ENCODE data around the gene EFCAB8. TPM values are rescaled to one million over a fixed set of nuclear protein-coding genes. Genes with fewer than 3 reads are reported as not detected.

EFCAB8 gene
- total RNA-seq, 6 experiments from 2014 or later = 0.17 to 0.22 (median 0.20) TPM; not detected in 2

- peaks cover 4 to 44% (median 13%) of the 10 kb centered on the region in 4 donors for H3K36me3 ChIP-seq
- DNase-seq = no peak
- 94% methylated on average over 6 of the region's 6 CpGs for WGBS (ENCODE audit: insufficient coverage, low coverage, low lambda C conversion rate, missing lambda C conversion rate)
- no peaks in the 10 kb centered on the region for H3K4me1 ChIP-seq
- intact Hi-C loops (cut with DNase I) = no loop called here
- no peaks in the 10 kb centered on the region for H3K27me3 ChIP-seq
- TF ChIP-seq POLR2A (IDR thresholded peaks at IDR 0.05) (no peak), CTCF (IDR thresholded peaks at IDR 0.05) (no peak)
- no peak overlapping the region for H3K27ac ChIP-seq
- no peaks in the 10 kb centered on the region for H3K9me3 ChIP-seq
- no peak overlapping the region for H3K4me3 ChIP-seq
- ATAC-seq = no peak
These were observed 9.9 kb upstream of the EFCAB8 start for GRCh38 chr20:32848846-32849245.

- intact Hi-C loops (cut with DNase I) = no loop called here
- 96% methylated on average over 6 of the region's 6 CpGs for WGBS (ENCODE audit: insufficient coverage, low coverage, low lambda C conversion rate, missing lambda C conversion rate)
- no peak for TF ChIP-seq CTCF (IDR thresholded peaks at IDR 0.05)
- no peak for TF ChIP-seq POLR2A (IDR thresholded peaks at IDR 0.05)
- Histone ChIP-seq H3K9me3 (no peaks in the 10 kb centered on the region), H3K27me3 (no peaks in the 10 kb centered on the region), H3K4me3 (no peak overlapping the region), H3K36me3 (peaks cover 4 to 44% (median 13%) of the 10 kb centered on the region in 4 donors), H3K27ac (no peak overlapping the region), H3K4me1 (no peaks in the 10 kb centered on the region)
- no peak for DNase-seq
- no peak for ATAC-seq
These were observed 9.1 kb upstream of the EFCAB8 start for GRCh38 chr20:32849577-32849976.

GRCh38 chr20:32855387-32855786 lies 3.3 kb upstream of the EFCAB8 start:
- peaks cover 0 to 6% (median 1%) of the 10 kb centered on the region in 4 donors for H3K36me3 ChIP-seq
- no peak overlapping the region for H3K27ac ChIP-seq
- ATAC-seq = no peak
- no peaks in the 10 kb centered on the region for H3K27me3 ChIP-seq
- H3K9me3 ChIP-seq = no peaks in the 10 kb centered on the region
- TF ChIP-seq POLR2A (IDR thresholded peaks at IDR 0.05) (no peak), CTCF (IDR thresholded peaks at IDR 0.05) (no peak)
- intact Hi-C loops (cut with DNase I) = no loop called here
- no peak overlapping the region for H3K4me3 ChIP-seq
- DNase-seq = no peak
- H3K4me1 ChIP-seq = no peaks in the 10 kb centered on the region
- 88% methylated on average over 5 of the region's 7 CpGs for WGBS (ENCODE audit: insufficient coverage, low coverage, low lambda C conversion rate, missing lambda C conversion rate)

- H3K9me3 ChIP-seq = no peaks in the 10 kb centered on the region
- H3K4me1 ChIP-seq = no peaks in the 10 kb centered on the region
- DNase-seq (no peak), ATAC-seq (no peak)
- TF ChIP-seq CTCF (IDR thresholded peaks at IDR 0.05) (no peak), POLR2A (IDR thresholded peaks at IDR 0.05) (no peak)
- H3K36me3 ChIP-seq = peaks cover 0 to 4% (median 0%) of the 10 kb centered on the region in 4 donors
- 90% methylated on average over 2 of the region's 2 CpGs for whole genome bisulfite sequencing (ENCODE audit: insufficient coverage, low coverage, low lambda C conversion rate, missing lambda C conversion rate)
- intact Hi-C loops (cut with DNase I) = no loop called here
- H3K27me3 ChIP-seq = no peaks in the 10 kb centered on the region
- no peak overlapping the region for H3K4me3 ChIP-seq
- H3K27ac ChIP-seq = no peak overlapping the region
These were observed 534 bp upstream of the EFCAB8 start for GRCh38 chr20:32858189-32858588.

GRCh38 chr20:32861446-32861845 lies 2.7 kb downstream of the EFCAB8 start:
- H3K27me3 ChIP-seq = no peaks in the 10 kb centered on the region
- H3K4me1 ChIP-seq = no peaks in the 10 kb centered on the region
- TF ChIP-seq CTCF (IDR thresholded peaks at IDR 0.05) = no peak
- no peak for TF ChIP-seq POLR2A (IDR thresholded peaks at IDR 0.05)
- no peak for DNase-seq
- WGBS (ENCODE audit: insufficient coverage, low coverage, low lambda C conversion rate, missing lambda C conversion rate) = 88% methylated on average over 4 of the region's 7 CpGs
- intact Hi-C loops (cut with DNase I) = no loop called here
- H3K27ac ChIP-seq = no peak overlapping the region
- no peak overlapping the region for H3K4me3 ChIP-seq
- H3K9me3 ChIP-seq = no peaks in the 10 kb centered on the region
- ATAC-seq = no peak
- H3K36me3 ChIP-seq = peaks cover 0 to 4% (median 0%) of the 10 kb centered on the region in 4 donors
